Calu3 (cell line): ENCODE results near the gene FAM53C. TPM values are rescaled to one million over a fixed set of nuclear protein-coding genes. Genes with fewer than 3 reads are reported as not detected.

Experiments
- BruUV-seq: library from RNA; stranded (reverse); fragments of 400-500 nt; replicated peaks from 2 replicates; lab custom pipeline; 2021; lab: Mats Ljungman, UMichigan
- CTCF ChIA-PET: fragments of 300-600 bp; sonication (Branson Sonifier 250); formaldehyde crosslinking; loops from one replicate; lab custom pipeline; 2022; ENCODE audit warnings: antibody characterized with exemption; lab: Charles Lee
- DNase-seq: peaks from one replicate; pipeline ENCODE4 v3.0.0; 2022
- H3K27ac Mint-ChIP-seq: one replicate; pipeline ENCODE4 v1.8.0; 2022; ENCODE audit warnings: mixed read lengths; ENCODE audit not compliant: unreplicated experiment
- H3K27me3 Mint-ChIP-seq: one replicate; pipeline ENCODE4 v1.8.0; 2022; ENCODE audit warnings: mixed read lengths; ENCODE audit not compliant: unreplicated experiment
- H3K36me3 Mint-ChIP-seq: one replicate; pipeline ENCODE4 v1.8.0; 2022; ENCODE audit warnings: mild to moderate bottlenecking, moderate library complexity, mixed read lengths; ENCODE audit not compliant: insufficient read depth, unreplicated experiment
- H3K4me1 Mint-ChIP-seq: one replicate; pipeline ENCODE4 v1.8.0; 2022; ENCODE audit warnings: mild to moderate bottlenecking, low read depth, mixed read lengths; ENCODE audit not compliant: unreplicated experiment
- H3K4me3 Mint-ChIP-seq: one replicate; pipeline ENCODE4 v1.8.0; 2022; ENCODE audit warnings: mild to moderate bottlenecking, low read depth, moderate library complexity, mixed read lengths; ENCODE audit not compliant: unreplicated experiment
- H3K9me3 Mint-ChIP-seq: one replicate; pipeline ENCODE4 v1.8.0; 2022; ENCODE audit warnings: low read depth, mixed read lengths; ENCODE audit not compliant: unreplicated experiment
- CTCF ChIP-seq: fragments of 200-600 bp; IDR thresholded peaks from one replicate; pipeline ENCODE4 v1.8.0; 2022; ENCODE audit warnings: antibody characterized with exemption; ENCODE audit not compliant: unreplicated experiment
- intact Hi-C: fragments of 100-400 bp; cut with micrococcal nuclease; formaldehyde crosslinking; loops from one replicate; pipeline ENCODE4 v1.10.0; 2022; ENCODE audit not compliant: unreplicated experiment
- total RNA-seq: library from RNA; stranded (reverse); gene quantifications from 2 replicates; pipeline ENCODE4 v1.2.3, GENCODE V29; 2022

FAM53C gene
- total RNA-seq, 1 experiment from 2014 or later: 36.1 TPM

- Mint-ChIP-seq H3K27ac (peak overlapping the region; percentile 95), H3K36me3 (peaks cover 48% of the 10 kb centered on the region), H3K4me1 (peaks cover 17% of the 10 kb centered on the region), H3K4me3 (peak overlapping the region; percentile 96), H3K9me3 (peaks cover 6% of the 10 kb centered on the region), H3K27me3 (no peaks in the 10 kb centered on the region)
- intact Hi-C loops: no loop called here
- no peak for TF ChIP-seq CTCF
- no peak for DNase-seq
- BruUV-seq: no TSS peak
- CTCF ChIA-PET: interaction anchor here (0.9 to 3.8 kb wide), 10 partner anchors 13 to 190 kb away, joined by 3 to 54 read pairs (median 4); partner anchors contain the start of genes CDC23, CDC25C, ETF1 and FAM53C
Measured at GRCh38 chr5:138353560-138354080, 15.6 kb downstream of the FAM53C start.

- TF ChIP-seq CTCF: no peak
- Mint-ChIP-seq H3K4me1 (peaks cover 17% of the 10 kb centered on the region), H3K27ac (peak overlapping the region; percentile 95), H3K36me3 (peaks cover 41% of the 10 kb centered on the region), H3K9me3 (peaks cover 6% of the 10 kb centered on the region), H3K27me3 (no peaks in the 10 kb centered on the region), H3K4me3 (peak overlapping the region; percentile 96)
- intact Hi-C loops: no loop called here
- DNase-seq: no peak
- CTCF ChIA-PET: interaction anchor here (0.6 to 3.8 kb wide), 7 partner anchors 16 to 189 kb away, joined by 3 to 54 read pairs (median 5); partner anchors contain the start of genes CDC23, CDC25C, ETF1 and FAM53C
- no TSS peak for BruUV-seq
Measured at GRCh38 chr5:138354387-138354786, 16.3 kb downstream of the FAM53C start.

GRCh38 chr5:138354926-138355378 lies 16.9 kb downstream of the FAM53C start:
- DNase-seq: peak; percentile 57
- H3K27ac Mint-ChIP-seq: peak overlapping the region; percentile 95
- intact Hi-C loops: loop anchor here (5.0 kb wide), 1 partner anchor 173 kb away; no protein-coding TSS in a partner anchor
- no TSS peak for BruUV-seq
- H3K9me3 Mint-ChIP-seq: peaks cover 6% of the 10 kb centered on the region
- no peaks in the 10 kb centered on the region for H3K27me3 Mint-ChIP-seq
- peaks cover 41% of the 10 kb centered on the region for H3K36me3 Mint-ChIP-seq
- CTCF ChIA-PET: interaction anchor here (0.6 to 3.8 kb wide), 6 partner anchors 17 to 188 kb away, joined by 3 to 54 read pairs (median 4); partner anchors contain the start of genes CDC23, CDC25C, ETF1 and FAM53C
- H3K4me1 Mint-ChIP-seq: peaks cover 17% of the 10 kb centered on the region
- no peak for TF ChIP-seq CTCF
- peak overlapping the region; percentile 96 for H3K4me3 Mint-ChIP-seq

- H3K27ac Mint-ChIP-seq: no peak overlapping the region
- peaks cover 15% of the 10 kb centered on the region for H3K4me1 Mint-ChIP-seq
- BruUV-seq: no TSS peak
- H3K4me3 Mint-ChIP-seq: no peak overlapping the region
- no peak for DNase-seq
- H3K36me3 Mint-ChIP-seq: peaks cover 4% of the 10 kb centered on the region
- intact Hi-C loops: loop anchor here (5.0 kb wide), 1 partner anchor 177 kb away; no protein-coding TSS in a partner anchor
- no peak for TF ChIP-seq CTCF
- CTCF ChIA-PET: no interaction called here
- no peaks in the 10 kb centered on the region for H3K27me3 Mint-ChIP-seq
- H3K9me3 Mint-ChIP-seq: no peaks in the 10 kb centered on the region
Measured at GRCh38 chr5:138359621-138360020, 21.6 kb downstream of the FAM53C start.
